ENCODE results near the gene FHIP1A.
"Not testable (repeated sequence)": the region's sequence is repeated elsewhere in the genome, so short reads cannot be mapped to it uniquely, and the experiment has no call there.

GRCh38 chr4:151389799-151390198, 19.2 kb upstream of the FHIP1A start:
- TF ChIP-seq, protein P1, sequence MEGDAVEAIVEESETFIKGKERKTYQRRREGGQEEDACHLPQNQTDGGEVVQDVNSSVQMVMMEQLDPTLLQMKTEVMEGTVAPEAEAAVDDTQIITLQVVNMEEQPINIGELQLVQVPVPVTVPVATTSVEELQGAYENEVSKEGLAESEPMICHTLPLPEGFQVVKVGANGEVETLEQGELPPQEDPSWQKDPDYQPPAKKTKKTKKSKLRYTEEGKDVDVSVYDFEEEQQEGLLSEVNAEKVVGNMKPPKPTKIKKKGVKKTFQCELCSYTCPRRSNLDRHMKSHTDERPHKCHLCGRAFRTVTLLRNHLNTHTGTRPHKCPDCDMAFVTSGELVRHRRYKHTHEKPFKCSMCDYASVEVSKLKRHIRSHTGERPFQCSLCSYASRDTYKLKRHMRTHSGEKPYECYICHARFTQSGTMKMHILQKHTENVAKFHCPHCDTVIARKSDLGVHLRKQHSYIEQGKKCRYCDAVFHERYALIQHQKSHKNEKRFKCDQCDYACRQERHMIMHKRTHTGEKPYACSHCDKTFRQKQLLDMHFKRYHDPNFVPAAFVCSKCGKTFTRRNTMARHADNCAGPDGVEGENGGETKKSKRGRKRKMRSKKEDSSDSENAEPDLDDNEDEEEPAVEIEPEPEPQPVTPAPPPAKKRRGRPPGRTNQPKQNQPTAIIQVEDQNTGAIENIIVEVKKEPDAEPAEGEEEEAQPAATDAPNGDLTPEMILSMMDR (IDR thresholded peaks at IDR 0.05; ENCODE audit: insufficient read depth, low read length): not testable (repeated sequence)
- TF ChIP-seq, protein P2, sequence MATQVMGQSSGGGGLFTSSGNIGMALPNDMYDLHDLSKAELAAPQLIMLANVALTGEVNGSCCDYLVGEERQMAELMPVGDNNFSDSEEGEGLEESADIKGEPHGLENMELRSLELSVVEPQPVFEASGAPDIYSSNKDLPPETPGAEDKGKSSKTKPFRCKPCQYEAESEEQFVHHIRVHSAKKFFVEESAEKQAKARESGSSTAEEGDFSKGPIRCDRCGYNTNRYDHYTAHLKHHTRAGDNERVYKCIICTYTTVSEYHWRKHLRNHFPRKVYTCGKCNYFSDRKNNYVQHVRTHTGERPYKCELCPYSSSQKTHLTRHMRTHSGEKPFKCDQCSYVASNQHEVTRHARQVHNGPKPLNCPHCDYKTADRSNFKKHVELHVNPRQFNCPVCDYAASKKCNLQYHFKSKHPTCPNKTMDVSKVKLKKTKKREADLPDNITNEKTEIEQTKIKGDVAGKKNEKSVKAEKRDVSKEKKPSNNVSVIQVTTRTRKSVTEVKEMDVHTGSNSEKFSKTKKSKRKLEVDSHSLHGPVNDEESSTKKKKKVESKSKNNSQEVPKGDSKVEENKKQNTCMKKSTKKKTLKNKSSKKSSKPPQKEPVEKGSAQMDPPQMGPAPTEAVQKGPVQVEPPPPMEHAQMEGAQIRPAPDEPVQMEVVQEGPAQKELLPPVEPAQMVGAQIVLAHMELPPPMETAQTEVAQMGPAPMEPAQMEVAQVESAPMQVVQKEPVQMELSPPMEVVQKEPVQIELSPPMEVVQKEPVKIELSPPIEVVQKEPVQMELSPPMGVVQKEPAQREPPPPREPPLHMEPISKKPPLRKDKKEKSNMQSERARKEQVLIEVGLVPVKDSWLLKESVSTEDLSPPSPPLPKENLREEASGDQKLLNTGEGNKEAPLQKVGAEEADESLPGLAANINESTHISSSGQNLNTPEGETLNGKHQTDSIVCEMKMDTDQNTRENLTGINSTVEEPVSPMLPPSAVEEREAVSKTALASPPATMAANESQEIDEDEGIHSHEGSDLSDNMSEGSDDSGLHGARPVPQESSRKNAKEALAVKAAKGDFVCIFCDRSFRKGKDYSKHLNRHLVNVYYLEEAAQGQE (IDR thresholded peaks at IDR 0.05; ENCODE audit: insufficient replicate concordance, low read depth): not testable (repeated sequence)
- not testable (repeated sequence) for TF ChIP-seq POLR2AphosphoS5 (IDR thresholded peaks at IDR 0.05; ENCODE audit: low read depth); SPI1 (IDR thresholded peaks at IDR 0.05; ENCODE audit: borderline replicate concordance, low read depth); GABPA (IDR thresholded peaks at IDR 0.05; ENCODE audit: low read depth)

Measured in HL-60 (cell line).